HG03196 (cell line): ENCODE results near the gene TMEM273.

ENCODE experiments used
- ATAC-seq: cut with Tn5 transposase; IDR thresholded peaks from one replicate; pipeline ENCODE4 v1.9.1; 2021; ENCODE audit not compliant: unreplicated experiment

The TMEM273 gene

GRCh38 chr10:49187950-49188761, at the start of gene TMEM273:
TSS of gene TMEM273 (minus strand) at chr10:49188391. CDS start at chr10:49188336, 55 bp downstream.
- ATAC-seq, result peak; percentile 76

DNA sequence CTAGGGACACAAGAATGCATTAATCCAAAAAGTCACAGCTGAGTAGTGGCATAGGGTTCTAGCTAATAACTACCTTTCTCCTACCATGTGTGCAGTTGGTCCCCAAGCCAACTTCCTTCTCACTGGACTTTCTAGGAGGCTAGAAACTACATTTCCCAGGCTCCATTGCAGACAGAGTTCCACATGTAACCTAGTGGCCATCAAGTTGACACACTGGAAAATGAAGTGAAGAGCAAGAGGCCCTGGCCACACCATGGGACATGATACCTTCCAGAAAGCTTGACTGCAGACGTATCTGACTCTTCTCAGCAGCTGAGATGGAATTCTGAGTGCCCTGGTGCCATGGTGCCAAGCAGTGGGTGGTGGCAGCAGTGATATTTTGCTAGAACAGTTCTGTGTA, 49.8 kb upstream of the TMEM273 start:
- ATAC-seq, result no peak

DNA sequence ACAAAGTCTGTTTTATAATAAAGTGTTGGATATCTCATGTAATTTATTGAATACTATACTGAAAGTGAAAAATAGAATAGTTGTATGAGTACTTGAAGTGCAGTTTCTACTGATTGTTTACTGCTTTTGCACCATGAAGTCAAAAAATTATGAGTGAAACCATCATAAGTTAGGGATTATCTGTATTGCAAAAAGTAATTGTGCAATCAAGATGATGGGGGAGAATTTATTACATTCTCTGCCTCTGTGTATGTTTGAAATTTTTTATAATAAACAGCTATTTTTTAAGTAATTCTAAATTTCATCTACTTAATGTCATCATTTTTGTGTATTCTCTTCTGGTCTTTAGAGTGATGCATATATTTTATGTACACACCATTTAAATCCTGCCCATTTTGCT, 47.2 kb upstream of the TMEM273 start:
- ATAC-seq, result no peak

DNA sequence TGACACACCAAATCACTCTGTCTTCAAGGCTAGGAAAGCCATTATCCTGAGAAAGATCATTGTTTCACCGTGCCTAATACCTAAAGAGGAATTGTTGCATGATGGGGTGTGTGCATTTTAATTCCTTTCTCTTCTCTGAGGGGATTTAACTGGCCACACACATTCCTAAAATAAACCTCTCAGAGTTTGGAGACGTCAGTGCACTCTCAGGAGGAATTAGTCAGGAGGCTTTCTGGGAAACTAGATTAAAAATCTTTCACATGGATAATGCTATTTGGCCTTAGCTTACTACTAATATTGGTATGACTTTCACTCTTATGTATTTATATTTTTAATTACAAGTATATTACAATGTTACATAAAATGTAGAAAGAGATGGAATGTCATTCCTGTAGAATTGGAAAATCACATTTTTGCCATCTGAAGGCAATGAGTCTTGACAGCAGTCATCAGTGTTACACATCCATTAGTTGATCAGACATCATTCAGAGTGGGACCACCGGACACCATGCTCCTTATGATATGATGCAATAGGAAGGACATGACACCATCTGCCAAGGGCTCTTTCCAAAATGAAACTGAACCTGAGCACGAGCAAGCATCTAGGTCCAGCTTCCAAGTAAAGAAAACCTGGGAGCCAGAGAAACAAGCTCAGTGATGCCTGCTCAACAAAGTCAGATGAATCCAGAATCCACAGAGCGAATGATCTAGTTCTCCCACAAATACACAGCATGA, 43.1 kb upstream of the TMEM273 start:
- no peak for ATAC-seq

DNA sequence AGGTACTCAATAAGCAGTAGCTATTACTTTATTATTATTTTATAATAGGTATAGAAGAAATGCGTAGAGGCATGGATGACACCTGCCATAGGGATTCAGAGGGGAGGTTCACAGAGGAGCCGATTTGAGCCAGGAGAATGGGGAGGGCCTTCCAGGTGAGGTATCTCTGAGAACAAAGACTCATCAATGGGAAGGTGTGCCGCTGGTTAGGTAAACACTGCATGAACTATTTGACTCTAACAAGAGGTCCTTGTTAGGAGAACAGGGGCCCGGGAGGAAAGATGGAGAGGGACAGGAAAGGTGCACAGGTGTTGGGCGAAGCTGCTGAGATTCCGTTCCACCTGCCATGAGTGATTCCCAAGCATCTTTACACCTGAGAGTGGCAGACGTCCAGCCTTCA, 41.8 kb upstream of the TMEM273 start:
- ATAC-seq, result no peak

GRCh38 chr10:49228677-49229076, 40.5 kb upstream of the TMEM273 start:
- ATAC-seq, result no peak

- no peak for ATAC-seq
Measured at GRCh38 chr10:49227406-49227805, 39.2 kb upstream of the TMEM273 start.

GRCh38 chr10:49226594-49226993, 38.4 kb upstream of the TMEM273 start:
- no peak for ATAC-seq

GRCh38 chr10:49225218-49225876, 37.2 kb upstream of the TMEM273 start:
- ATAC-seq, result no peak

- ATAC-seq, result no peak
Measured at GRCh38 chr10:49223205-49223604, 35.0 kb upstream of the TMEM273 start.

DNA sequence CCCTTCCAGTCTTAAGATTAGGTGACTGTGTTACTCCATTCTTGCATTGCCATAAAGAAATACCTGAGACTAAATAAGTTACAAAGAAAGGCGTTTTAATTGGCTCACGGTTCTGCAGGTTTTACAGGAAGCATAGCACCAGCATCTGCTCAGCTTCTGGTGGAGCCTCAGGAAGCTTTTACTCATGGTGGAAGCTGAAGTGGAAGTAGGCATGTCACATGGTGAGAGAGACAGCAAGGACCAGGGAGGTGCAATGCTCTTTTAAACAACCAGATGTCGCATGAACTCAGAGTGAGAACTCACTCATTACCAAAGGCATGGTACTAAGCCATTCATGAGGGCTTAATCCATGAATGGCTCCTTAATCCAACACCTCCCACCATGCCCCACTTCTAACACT, 34.0 kb upstream of the TMEM273 start:
- no peak for ATAC-seq

DNA sequence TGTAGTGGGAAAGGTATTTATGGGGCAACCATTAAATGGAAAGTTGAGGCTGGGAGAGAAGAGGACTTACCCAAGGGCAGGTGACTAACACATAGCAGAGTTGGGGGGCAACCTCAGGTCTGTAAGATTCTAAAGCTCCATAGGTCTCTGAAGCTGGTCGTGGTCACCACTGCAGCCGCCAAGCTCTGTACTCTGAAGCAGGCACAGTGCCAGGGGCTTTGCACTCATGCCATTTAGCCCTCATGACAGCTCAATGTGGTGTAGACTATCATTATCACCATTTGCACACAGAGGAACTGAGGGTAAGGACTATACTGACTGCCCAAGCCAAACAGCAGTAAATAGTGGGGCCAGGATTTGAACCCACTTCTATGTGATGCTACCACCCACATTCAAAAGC, 32.5 kb upstream of the TMEM273 start:
- no peak for ATAC-seq

DNA sequence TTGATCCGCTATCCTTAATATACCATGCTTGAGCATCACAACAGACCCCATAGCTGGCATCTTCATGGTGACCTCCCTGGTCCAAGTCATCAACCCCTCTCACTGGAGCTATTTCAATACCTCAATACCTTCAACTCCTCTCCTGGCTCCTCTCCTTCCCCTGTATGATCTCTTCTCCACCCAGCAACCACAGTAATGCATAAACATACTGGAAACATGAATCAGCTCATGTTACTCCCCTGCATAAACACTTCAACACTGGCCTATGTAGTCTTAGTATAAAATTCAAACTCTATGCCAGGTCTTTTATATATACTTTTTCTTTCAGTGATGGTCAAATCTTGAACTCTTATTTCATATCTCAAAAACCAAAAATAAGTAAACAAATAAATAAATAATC, 31.8 kb upstream of the TMEM273 start:
- no peak for ATAC-seq

DNA sequence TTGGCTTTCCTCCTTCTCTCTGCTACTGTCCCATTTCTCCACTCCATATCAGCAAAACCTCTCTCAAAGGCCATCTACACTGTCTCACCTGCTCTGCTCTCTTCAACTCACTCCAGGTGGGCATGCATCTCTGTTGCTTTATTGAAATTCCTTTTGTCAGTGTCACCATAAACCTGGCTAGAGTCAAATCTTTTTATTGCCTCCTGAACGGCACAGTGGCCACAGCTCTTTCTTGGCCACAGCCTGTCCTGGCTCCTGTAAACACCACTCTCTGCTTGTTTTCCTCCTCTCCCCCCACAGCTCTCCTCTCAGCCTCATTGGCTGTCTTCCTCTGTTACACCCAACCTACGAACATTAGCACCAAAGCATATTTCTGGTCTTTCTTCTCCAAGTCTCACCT, 31.1 kb upstream of the TMEM273 start:
- ATAC-seq, result no peak

GRCh38 chr10:49218480-49218879, 30.3 kb upstream of the TMEM273 start:
- no peak for ATAC-seq

GRCh38 chr10:49217645-49218044, 29.5 kb upstream of the TMEM273 start:
- no peak for ATAC-seq

- no peak for ATAC-seq
Measured at GRCh38 chr10:49213211-49213610, 25.0 kb upstream of the TMEM273 start.

DNA sequence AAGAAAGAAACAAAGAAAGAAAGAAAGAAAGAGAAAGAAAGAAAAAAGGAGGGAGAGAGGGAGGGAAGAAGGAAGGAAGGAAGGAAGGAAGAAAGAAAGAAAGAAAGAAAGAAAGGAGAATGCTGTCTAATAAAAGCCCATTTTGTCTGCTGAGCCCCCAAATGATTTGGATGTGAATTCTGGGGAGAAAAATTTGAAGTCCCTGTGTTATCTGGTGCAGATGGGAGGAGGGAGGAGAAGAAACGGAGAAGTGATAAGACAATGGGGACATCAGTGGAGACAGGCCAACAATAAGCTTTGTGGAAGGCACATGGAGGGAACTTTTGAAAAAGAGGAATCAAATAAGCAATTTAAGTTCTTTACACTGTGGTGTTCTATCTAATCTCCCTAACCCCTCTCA, 24.6 kb upstream of the TMEM273 start:
- ATAC-seq, result no peak

GRCh38 chr10:49212076-49212475, 23.9 kb upstream of the TMEM273 start:
- ATAC-seq, result no peak

GRCh38 chr10:49208996-49209395, 20.8 kb upstream of the TMEM273 start:
- no peak for ATAC-seq

DNA sequence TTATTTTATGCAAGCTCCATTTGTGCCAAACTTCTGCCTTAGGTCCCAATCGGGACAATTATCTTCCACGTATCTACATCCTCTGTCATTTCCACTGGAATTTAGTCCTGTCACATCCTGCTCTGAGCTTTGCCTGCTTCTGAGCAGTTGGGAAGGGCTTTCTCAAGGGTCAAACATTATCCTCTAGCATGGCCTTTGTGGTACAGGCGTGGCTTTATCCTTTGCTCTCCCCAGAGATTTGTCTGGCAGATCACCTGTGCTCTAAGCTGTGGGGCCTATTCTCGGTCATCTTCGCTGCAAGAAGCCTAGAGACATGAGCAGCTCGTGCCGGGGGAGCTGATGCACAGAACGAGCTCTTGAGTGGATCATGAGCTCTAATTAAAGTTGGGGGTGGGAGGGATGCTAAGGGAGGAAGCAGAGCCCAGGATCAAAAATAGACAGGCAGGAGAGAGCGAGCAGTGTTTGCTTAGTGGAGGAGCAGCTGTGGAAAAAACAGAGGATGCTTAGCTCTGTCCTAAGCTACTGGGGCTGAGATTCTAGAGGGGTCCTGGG, 19.8 kb upstream of the TMEM273 start:
- no peak for ATAC-seq

- ATAC-seq, result no peak
Measured at GRCh38 chr10:49207113-49207512, 18.9 kb upstream of the TMEM273 start.
